ENCODE data around the gene KSR1.
"Not testable (repeated sequence)": the region's sequence is repeated elsewhere in the genome, so short reads cannot be mapped to it uniquely, and the experiment has no call there.

The KSR1 gene

GRCh38 chr17:27660436-27660835 is 204.2 kb downstream of the KSR1 start:
- TF ChIP-seq CTCF (conservative IDR thresholded peaks at IDR 0.05; ENCODE audit: low read depth, low read length), result no peak
- no peak for DNase-seq (ENCODE audit: low read depth)

GRCh38 chr17:27663936-27664605 is 207.8 kb downstream of the KSR1 start:
- TF ChIP-seq CTCF (conservative IDR thresholded peaks at IDR 0.05; ENCODE audit: low read depth, low read length), result no peak
- H3K4me3 ChIP-seq (ENCODE audit: low read length), result no peak overlapping the region
- DNase-seq (ENCODE audit: low read depth), result no peak

More at GRCh38 chr17:27660436-27660835, 204.2 kb downstream of the KSR1 start:
- no peak overlapping the region for H3K4me3 ChIP-seq (ENCODE audit: low read length)

GRCh38 chr17:27664606-27664965 is 208.3 kb downstream of the KSR1 start:
- TF ChIP-seq CTCF (conservative IDR thresholded peaks at IDR 0.05; ENCODE audit: low read depth, low read length), result no peak
- no peak for DNase-seq (ENCODE audit: low read depth)
- H3K4me3 ChIP-seq (ENCODE audit: low read length), result no peak overlapping the region

GRCh38 chr17:27665549-27665948 is 209.3 kb downstream of the KSR1 start:
- TF ChIP-seq CTCF (conservative IDR thresholded peaks at IDR 0.05; ENCODE audit: low read depth, low read length), result no peak
- H3K4me3 ChIP-seq (ENCODE audit: low read length), result no peak overlapping the region
- DNase-seq (ENCODE audit: low read depth), result no peak

GRCh38 chr17:27666270-27666669 is 210.0 kb downstream of the KSR1 start:
- DNase-seq (ENCODE audit: low read depth); H3K4me3 ChIP-seq (ENCODE audit: low read length): not testable (repeated sequence)

- TF ChIP-seq CTCF (conservative IDR thresholded peaks at IDR 0.05; ENCODE audit: low read depth, low read length), result no peak
- H3K4me3 ChIP-seq (ENCODE audit: low read length), result no peak overlapping the region
- DNase-seq (ENCODE audit: low read depth), result no peak
These were observed 210.7 kb downstream of the KSR1 start for GRCh38 chr17:27666831-27667560.

GRCh38 chr17:27667656-27668487 is 211.6 kb downstream of the KSR1 start:
- no peak overlapping the region for H3K4me3 ChIP-seq (ENCODE audit: low read length)
- TF ChIP-seq CTCF (conservative IDR thresholded peaks at IDR 0.05; ENCODE audit: low read depth, low read length), result no peak
- DNase-seq (ENCODE audit: low read depth), result no peak

Data from retinal pigment epithelial cell (primary cell).